Naive thymus-derived CD4-positive, alpha-beta T cell (primary cell): ENCODE measurements around the gene CHST12. TPM values are rescaled to one million over a fixed set of nuclear protein-coding genes. Genes with fewer than 3 reads are reported as not detected.
"Not testable (repeated sequence)": the region's sequence is repeated elsewhere in the genome, so short reads cannot be mapped to it uniquely, and the experiment has no call there.

Experiments
- ATAC-seq: fragments of 150-1000 bp; cut with Tn5 transposase; 2 replicates; pipeline ENCODE4 v1.10.0; 2021; ENCODE audit warnings: mild to moderate bottlenecking, moderate library complexity
- CTCF ChIA-PET: fragments of 350-600 bp; sonication (Branson Sonifier 250); formaldehyde crosslinking; loops from one replicate; lab custom pipeline; 2021; ENCODE audit warnings: antibody characterized with exemption; lab: Charles Lee
- POLR2A ChIA-PET: fragments of 350-600 bp; sonication (Branson Sonifier 250); formaldehyde crosslinking; loops from one replicate; lab custom pipeline; 2021; ENCODE audit warnings: antibody characterized with exemption, inconsistent platforms; lab: Charles Lee
- DNase-seq, 9 donors: peaks; one replicate each; pipeline versions ENCODE4 v3.0.0 to v3.0.0-alpha.2; 2020 to 2022; ENCODE audit warnings: mixed read lengths in 1 of 9
- H3K27ac ChIP-seq: one replicate; pipeline ENCODE4 v1.7.0; 2013; ENCODE audit warnings: mild to moderate bottlenecking, low read depth, low read length, moderate library complexity
- H3K27me3 ChIP-seq, 2 donors: one replicate each; pipeline ENCODE4 v1.7.0; 2013; ENCODE audit warnings: low read length in 2 of 2, mild to moderate bottlenecking in 2 of 2, moderate library complexity in 2 of 2; ENCODE audit not compliant: control insufficient read depth in 2 of 2, insufficient read depth in 2 of 2
- H3K36me3 ChIP-seq, 3 experiments: 1 replicate in 2 of 3; 2 replicates in 1 of 3; pipeline ENCODE4 v1.7.0; 2013; ENCODE audit warnings: low read length in 3 of 3, mild to moderate bottlenecking in 3 of 3, moderate library complexity in 1 of 3; ENCODE audit not compliant: insufficient read depth in 3 of 3, control insufficient read depth in 2 of 3
- H3K4me1 ChIP-seq, 2 donors: one replicate each; pipeline ENCODE4 v1.7.0; 2013; ENCODE audit warnings: low read length in 2 of 2, mild to moderate bottlenecking in 2 of 2, moderate library complexity in 1 of 2; ENCODE audit not compliant: control insufficient read depth in 2 of 2, insufficient read depth in 2 of 2
- H3K4me3 ChIP-seq: 2 replicates; pipeline ENCODE4 v1.7.0; 2013; ENCODE audit warnings: mild to moderate bottlenecking, low read length
- H3K9me3 ChIP-seq, 3 experiments: 1 replicate in 2 of 3; 2 replicates in 1 of 3; pipeline ENCODE4 v1.7.0; 2013; ENCODE audit warnings: low read length in 3 of 3; ENCODE audit not compliant: control insufficient read depth in 2 of 3
- H3K27ac Mint-ChIP-seq, 9 donors: one replicate each; pipeline ENCODE4 v1.8.0; 2020 to 2022; ENCODE audit warnings: mixed read lengths in 9 of 9, mild to moderate bottlenecking in 8 of 9, moderate library complexity in 5 of 9, inconsistent platforms in 2 of 9
- H3K27me3 Mint-ChIP-seq, 5 donors: one replicate each; pipeline ENCODE4 v1.8.0; 2021 to 2022; ENCODE audit warnings: mixed read lengths in 5 of 5, mild to moderate bottlenecking in 1 of 5
- H3K36me3 Mint-ChIP-seq, 5 donors: one replicate each; pipeline ENCODE4 v1.8.0; 2020 to 2022; ENCODE audit warnings: mixed read lengths in 5 of 5, mild to moderate bottlenecking in 3 of 5, inconsistent platforms in 1 of 5
- H3K4me1 Mint-ChIP-seq, 7 donors: one replicate each; pipeline ENCODE4 v1.8.0; 2020 to 2022; ENCODE audit warnings: mixed read lengths in 7 of 7, mild to moderate bottlenecking in 3 of 7, inconsistent platforms in 1 of 7
- H3K4me3 Mint-ChIP-seq, 10 donors: one replicate each; pipeline ENCODE4 v1.8.0; 2020 to 2022; ENCODE audit warnings: mild to moderate bottlenecking in 10 of 10, mixed read lengths in 10 of 10, moderate library complexity in 6 of 10, inconsistent platforms in 2 of 10
- H3K9me3 Mint-ChIP-seq, 11 donors: one replicate each; pipeline ENCODE4 v1.8.0; 2020 to 2022; ENCODE audit warnings: mixed read lengths in 11 of 11, mild to moderate bottlenecking in 4 of 11, inconsistent platforms in 1 of 11, moderate library complexity in 1 of 11
- intact Hi-C, 2 donors: fragments of 100-400 bp; cut with micrococcal nuclease; formaldehyde crosslinking; loops; one replicate each; pipeline ENCODE4 v1.15.1; 2023
- polyA plus RNA-seq, 2 donors: library from polyadenylated mRNA; unstranded; fragments of 300-500 nt; fragmentation: Illumina TruSeq; gene quantifications; one replicate each; pipeline ENCODE4 v1.2.3, GENCODE V29; 2021
- total RNA-seq, 6 experiments: library from RNA in 5 of 6; stranded (reverse) in 5 of 6; gene quantifications; 1 replicate in 5 of 6; 2 replicates in 1 of 6; pipeline ENCODE4 v1.2.3 and lab custom pipeline; 2021 to 2026

The CHST12 gene
- total and polyA plus RNA-seq, 7 experiments from 2014 or later = 8.1 to 41.6 (median 19.5) TPM

- Histone ChIP-seq H3K4me1 (no peaks in the 10 kb centered on the region), H3K27ac (no peak overlapping the region), H3K9me3 (no peaks in the 10 kb centered on the region), H3K4me3 (no peak overlapping the region), H3K27me3 (no peaks in the 10 kb centered on the region), H3K36me3 (peaks cover 0 to under 1% (median 0%) of the 10 kb centered on the region in 3 experiments)
- POLR2A ChIA-PET = no interaction called here
- no peaks in the 10 kb centered on the region for H3K27me3 Mint-ChIP-seq
- no peaks in the 10 kb centered on the region for H3K36me3 Mint-ChIP-seq
- ATAC-seq (no peak), DNase-seq (no peak)
- CTCF ChIA-PET = interaction anchor here (0.7 kb wide), 1 partner anchor 79 kb away, joined by 4 read pairs; no protein-coding TSS in a partner anchor
- H3K4me1 Mint-ChIP-seq = peaks cover 0 to 2% (median 0%) of the 10 kb centered on the region in 7 donors
- H3K27ac Mint-ChIP-seq = no peak overlapping the region
- H3K9me3 Mint-ChIP-seq = no peaks in the 10 kb centered on the region
- intact Hi-C loops = no loop called here
- H3K4me3 Mint-ChIP-seq = no peak overlapping the region
These were observed 16.3 kb upstream of the CHST12 start for GRCh38 chr7:2386964-2387669.

- no peak for DNase-seq
- no peak overlapping the region for H3K27ac Mint-ChIP-seq
- H3K36me3 ChIP-seq = no peaks in the 10 kb centered on the region
- no peak for ATAC-seq
- H3K4me1 Mint-ChIP-seq = peaks cover 0 to 5% (median 0%) of the 10 kb centered on the region in 7 donors
- intact Hi-C loops = no loop called here
- no peak overlapping the region for H3K4me3 ChIP-seq
- no peak overlapping the region for H3K4me3 Mint-ChIP-seq
- ChIA-PET POLR2A (no interaction called here), CTCF (interaction anchor here (0.7 kb wide), 1 partner anchor 78 kb away, joined by 4 read pairs; no protein-coding TSS in a partner anchor)
- no peak overlapping the region for H3K27ac ChIP-seq
- no peaks in the 10 kb centered on the region for H3K36me3 Mint-ChIP-seq
- H3K27me3 Mint-ChIP-seq = no peaks in the 10 kb centered on the region
- H3K4me1 ChIP-seq = no peaks in the 10 kb centered on the region
- H3K27me3 ChIP-seq = no peaks in the 10 kb centered on the region
- H3K9me3 ChIP-seq = no peaks in the 10 kb centered on the region
- no peaks in the 10 kb centered on the region for H3K9me3 Mint-ChIP-seq
These were observed 15.3 kb upstream of the CHST12 start for GRCh38 chr7:2387897-2388636.

GRCh38 chr7:2388637-2388954 lies 14.8 kb upstream of the CHST12 start:
- Histone ChIP-seq H3K9me3 (no peaks in the 10 kb centered on the region), H3K4me1 (no peaks in the 10 kb centered on the region), H3K4me3 (no peak overlapping the region), H3K36me3 (no peaks in the 10 kb centered on the region), H3K27ac (no peak overlapping the region), H3K27me3 (no peaks in the 10 kb centered on the region)
- H3K27ac Mint-ChIP-seq = no peak overlapping the region
- no peak overlapping the region for H3K4me3 Mint-ChIP-seq
- H3K27me3 Mint-ChIP-seq = no peaks in the 10 kb centered on the region
- no peak for DNase-seq
- ATAC-seq = no peak
- CTCF ChIA-PET = no interaction called here
- H3K9me3 Mint-ChIP-seq = no peaks in the 10 kb centered on the region
- intact Hi-C loops = no loop called here
- H3K4me1 Mint-ChIP-seq = peaks cover 0 to 6% (median 0%) of the 10 kb centered on the region in 7 donors
- H3K36me3 Mint-ChIP-seq = no peaks in the 10 kb centered on the region
- POLR2A ChIA-PET = no interaction called here

GRCh38 chr7:2390020-2390816 lies 13.2 kb upstream of the CHST12 start:
- H3K4me3 ChIP-seq = not testable (repeated sequence)

GRCh38 chr7:2393706-2394105 lies 9.7 kb upstream of the CHST12 start:
- no peaks in the 10 kb centered on the region for H3K4me1 ChIP-seq
- no peak overlapping the region for H3K27ac ChIP-seq
- Mint-ChIP-seq H3K9me3 (no peaks in the 10 kb centered on the region), H3K4me3 (peak overlapping the region in 1 of 10 donors; percentile 15), H3K36me3 (no peaks in the 10 kb centered on the region), H3K4me1 (peaks cover 0 to 11% (median 0%) of the 10 kb centered on the region in 7 donors), H3K27me3 (no peaks in the 10 kb centered on the region), H3K27ac (peak overlapping the region in 3 of 9 donors; percentile 28 to 54 (median 46))
- intact Hi-C loops = no loop called here
- no peak for ATAC-seq
- no peak for DNase-seq
- H3K36me3 ChIP-seq = no peaks in the 10 kb centered on the region
- ChIA-PET POLR2A (interaction anchor here (0.6 kb wide), 1 partner anchor 9 kb away, joined by 4 read pairs; the partner anchor contains the start of gene CHST12), CTCF (interaction anchor here (0.6 kb wide), 1 partner anchor 964 kb away, joined by 3 read pairs; no protein-coding TSS in a partner anchor)
- H3K9me3 ChIP-seq = no peaks in the 10 kb centered on the region
- H3K27me3 ChIP-seq = no peaks in the 10 kb centered on the region
- no peak overlapping the region for H3K4me3 ChIP-seq

More at GRCh38 chr7:2390020-2390816, 13.2 kb upstream of the CHST12 start:
- H3K9me3 Mint-ChIP-seq, CTCF ChIA-PET, DNase-seq, H3K4me1 ChIP-seq, POLR2A ChIA-PET, H3K36me3 ChIP-seq, H3K4me3 Mint-ChIP-seq, H3K36me3 Mint-ChIP-seq, H3K9me3 ChIP-seq, H3K27me3 Mint-ChIP-seq, H3K27ac ChIP-seq, H3K27me3 ChIP-seq, intact Hi-C loops: not testable (repeated sequence)
- ATAC-seq = peak; percentile 69
- Mint-ChIP-seq H3K27ac (peak overlapping the region in 1 of 9 donors; percentile 33), H3K4me1 (peaks cover 0 to 11% (median 0%) of the 10 kb centered on the region in 7 donors)

GRCh38 chr7:2394566-2395082 lies 8.8 kb upstream of the CHST12 start:
- Histone ChIP-seq H3K36me3 (no peaks in the 10 kb centered on the region), H3K4me1 (peaks cover 0 to 2% of the 10 kb centered on the region in 2 donors), H3K4me3 (no peak overlapping the region), H3K27me3 (no peaks in the 10 kb centered on the region), H3K27ac (no peak overlapping the region), H3K9me3 (no peaks in the 10 kb centered on the region)
- H3K4me1 Mint-ChIP-seq = peaks cover under 1 to 14% (median 3%) of the 10 kb centered on the region in 7 donors
- intact Hi-C loops = no loop called here
- H3K36me3 Mint-ChIP-seq = no peaks in the 10 kb centered on the region
- ATAC-seq (no peak), DNase-seq (no peak)
- ChIA-PET CTCF (no interaction called here), POLR2A (no interaction called here)
- H3K27ac Mint-ChIP-seq = no peak overlapping the region
- H3K9me3 Mint-ChIP-seq = no peaks in the 10 kb centered on the region
- no peak overlapping the region for H3K4me3 Mint-ChIP-seq
- no peaks in the 10 kb centered on the region for H3K27me3 Mint-ChIP-seq
